OCI-LY3 (cell line): Measurements from ENCODE around the gene GATA2.

Source experiments
- H2AFZ ChIP-seq: fragments of 200-600, 300-600 bp; shearing (Covaris generic); 2 replicates; pipeline ENCODE4 v1.6.0; 2014; ENCODE audit warnings: antibody characterized with exemption, low read depth, low read length
- H3K27ac ChIP-seq: fragments of 200-600, 300-600 bp; sonication (generic); 2 replicates; pipeline ENCODE4 v1.5.1; 2014; ENCODE audit warnings: mild to moderate bottlenecking, low read length, moderate library complexity, mixed read lengths
- H3K27me3 ChIP-seq: fragments of 200-600, 300-600 bp; sonication (generic); 2 replicates; pipeline ENCODE4 v1.6.1; 2014; ENCODE audit warnings: low read depth, low read length, mixed read lengths
- H3K36me3 ChIP-seq: fragments of 200-600, 300-600 bp; sonication (generic); replicated peaks from 2 replicates; pipeline ENCODE3; 2014; ENCODE audit warnings: low read depth, low read length, mixed read lengths
- H3K4me1 ChIP-seq: fragments of 300-600, 200-600 bp; sonication (generic); 2 replicates; pipeline ENCODE4 v1.6.1; 2014; ENCODE audit warnings: low read length, mixed read lengths
- H3K4me2 ChIP-seq: fragments of 200-600, 300-600 bp; sonication (generic); 2 replicates; pipeline ENCODE4 v1.6.1; 2014; ENCODE audit warnings: low read length, mixed read lengths
- H3K4me3 ChIP-seq: fragments of 300-600, 200-600 bp; sonication (generic); 2 replicates; pipeline ENCODE4 v1.5.1; 2014; ENCODE audit warnings: antibody characterized with exemption, mild to moderate bottlenecking, low read length, moderate library complexity
- H3K79me2 ChIP-seq: fragments of 300-600, 200-600 bp; shearing (Covaris generic); 2 replicates; pipeline ENCODE4 v1.6.1; 2014; ENCODE audit warnings: mild to moderate bottlenecking, low read length, mixed read lengths
- H3K9ac ChIP-seq: fragments of 300-600, 200-600 bp; shearing (Covaris generic); 2 replicates; pipeline ENCODE4 v1.6.0; 2014; ENCODE audit warnings: mild to moderate bottlenecking, low read length, moderate library complexity
- H3K9me3 ChIP-seq: fragments of 200-600, 300-600 bp; shearing (Covaris generic); 2 replicates; pipeline ENCODE4 v1.6.1; 2014; ENCODE audit warnings: low read length, mixed read lengths; ENCODE audit not compliant: insufficient read depth
- H4K20me1 ChIP-seq: fragments of 200-600, 300-600 bp; sonication (generic); 2 replicates; pipeline ENCODE4 v1.6.1; 2016; ENCODE audit warnings: low read length, mixed read lengths; ENCODE audit not compliant: insufficient read depth
- CTCF ChIP-seq: fragments of 200-600, 300-600 bp; sonication (generic); IDR thresholded peaks from 2 replicates; pipeline ENCODE4 v1.5.1; 2014; ENCODE audit warnings: antibody characterized with exemption, low read length, low read depth
- EZH2phosphoT487 ChIP-seq: fragments of 200-600 bp; shearing (Covaris generic); IDR thresholded peaks from 2 replicates; pipeline ENCODE4 v1.6.1; 2018; ENCODE audit warnings: antibody characterized with exemption, mixed run types, low read depth

Gene GATA2

DNA sequence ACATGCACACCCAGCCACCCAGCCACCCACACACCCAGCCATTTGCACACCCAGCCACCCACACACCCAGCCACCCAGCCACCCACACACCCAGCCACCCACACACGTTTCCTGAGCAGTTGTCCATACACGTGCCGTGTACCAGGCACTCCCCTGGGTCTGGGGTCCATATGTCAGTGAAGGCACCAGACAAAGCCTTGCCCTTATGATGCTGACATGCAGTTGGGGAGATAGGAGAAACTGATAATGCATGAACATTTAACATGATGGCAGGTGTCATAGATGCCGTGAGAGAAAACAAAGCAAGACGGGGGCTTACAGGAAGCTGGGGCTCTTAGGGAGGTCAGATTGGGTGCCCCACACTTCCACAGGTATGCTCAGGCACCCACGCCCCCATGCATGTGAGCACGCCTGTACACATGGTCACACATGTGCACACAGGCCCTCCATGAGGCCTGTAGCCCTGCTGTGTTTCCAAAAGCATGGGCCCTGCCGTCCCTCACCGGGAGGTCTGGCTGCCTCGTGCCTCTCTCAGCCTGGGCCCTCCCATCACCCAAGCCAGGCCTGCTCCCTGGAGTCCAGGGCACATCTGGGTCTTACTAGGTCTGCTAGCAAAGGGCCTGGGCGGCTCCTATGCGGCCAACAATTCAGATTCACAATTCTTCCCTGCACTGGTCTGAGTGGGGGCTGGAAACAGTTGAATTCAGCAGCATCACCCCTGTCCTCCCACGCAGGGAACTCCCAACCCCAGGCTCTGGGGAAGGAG is 22.7 kb downstream of the GATA2 start:
- H3K9me3 ChIP-seq = no peaks in the 10 kb centered on the region
- H4K20me1 ChIP-seq = no peaks in the 10 kb centered on the region
- H3K27ac ChIP-seq = no peak overlapping the region
- H3K79me2 ChIP-seq = no peaks in the 10 kb centered on the region
- no peak overlapping the region for H2AFZ ChIP-seq
- no peak overlapping the region for H3K4me3 ChIP-seq
- no peaks in the 10 kb centered on the region for H3K4me1 ChIP-seq
- no peak for TF ChIP-seq EZH2phosphoT487
- TF ChIP-seq CTCF = no peak
- peaks cover 30% of the 10 kb centered on the region for H3K27me3 ChIP-seq
- H3K36me3 ChIP-seq = no peaks in the 10 kb centered on the region
- H3K4me2 ChIP-seq = no peak overlapping the region
- H3K9ac ChIP-seq = no peak overlapping the region

- Histone ChIP-seq H3K27ac (no peak overlapping the region), H3K4me2 (no peak overlapping the region), H3K4me1 (no peaks in the 10 kb centered on the region), H3K4me3 (no peak overlapping the region), H3K27me3 (peaks cover 33% of the 10 kb centered on the region), H3K9me3 (no peaks in the 10 kb centered on the region), H3K36me3 (no peaks in the 10 kb centered on the region), H4K20me1 (no peaks in the 10 kb centered on the region), H3K9ac (no peak overlapping the region), H3K79me2 (no peaks in the 10 kb centered on the region), H2AFZ (no peak overlapping the region)
- TF ChIP-seq EZH2phosphoT487 = no peak
- TF ChIP-seq CTCF = no peak
Observed at GRCh38 chr3:128469556-128469955, 23.4 kb downstream of the GATA2 start.

DNA sequence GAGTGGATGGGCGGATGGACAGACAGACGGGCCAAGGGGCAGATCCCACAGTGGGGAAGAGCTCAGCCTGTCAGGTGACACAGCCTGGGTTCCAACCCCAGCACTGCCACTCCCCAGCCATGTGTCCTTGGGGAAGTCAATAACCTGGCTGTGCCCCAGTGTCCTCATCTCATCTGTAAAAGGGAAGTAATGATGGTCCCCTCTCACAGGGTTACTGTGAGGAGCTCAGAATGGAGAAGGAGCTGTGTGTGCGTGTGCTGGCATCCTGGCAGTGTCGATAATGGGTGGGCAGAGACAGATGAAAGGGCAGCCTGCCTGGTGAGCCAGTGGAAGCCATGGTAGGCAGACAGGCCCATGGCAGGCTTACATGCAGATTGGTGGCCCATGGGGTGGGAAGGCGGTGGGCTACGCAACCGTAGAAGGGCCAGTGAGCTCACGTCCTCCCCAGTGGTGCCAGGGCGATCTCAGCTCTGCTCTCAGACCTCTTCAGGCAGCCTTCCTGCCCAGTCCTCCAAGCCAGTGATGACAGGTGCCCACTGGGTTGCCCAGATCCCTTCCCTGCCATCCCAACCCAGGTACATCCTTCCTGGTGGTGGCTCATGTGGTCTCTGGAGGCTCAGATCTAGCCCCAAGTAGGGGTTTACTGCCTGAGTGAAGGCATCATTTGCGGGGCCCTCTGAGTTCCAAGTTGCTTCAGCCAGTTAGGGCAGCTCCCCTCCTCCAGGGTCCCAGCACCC is 24.0 kb downstream of the GATA2 start:
- no peaks in the 10 kb centered on the region for H3K79me2 ChIP-seq
- H3K4me3 ChIP-seq = no peak overlapping the region
- no peaks in the 10 kb centered on the region for H3K36me3 ChIP-seq
- H3K27ac ChIP-seq = no peak overlapping the region
- H3K9me3 ChIP-seq = no peaks in the 10 kb centered on the region
- H3K27me3 ChIP-seq = peaks cover 27% of the 10 kb centered on the region
- no peak overlapping the region for H3K9ac ChIP-seq
- no peaks in the 10 kb centered on the region for H3K4me1 ChIP-seq
- H4K20me1 ChIP-seq = no peaks in the 10 kb centered on the region
- no peak overlapping the region for H3K4me2 ChIP-seq
- H2AFZ ChIP-seq = no peak overlapping the region
- no peak for TF ChIP-seq EZH2phosphoT487
- no peak for TF ChIP-seq CTCF

GRCh38 chr3:128468285-128468790 is 24.7 kb downstream of the GATA2 start:
- no peak overlapping the region for H3K9ac ChIP-seq
- no peaks in the 10 kb centered on the region for H4K20me1 ChIP-seq
- no peak overlapping the region for H2AFZ ChIP-seq
- no peaks in the 10 kb centered on the region for H3K9me3 ChIP-seq
- TF ChIP-seq CTCF (no peak), EZH2phosphoT487 (no peak)
- peaks cover 23% of the 10 kb centered on the region for H3K27me3 ChIP-seq
- H3K36me3 ChIP-seq = no peaks in the 10 kb centered on the region
- H3K4me2 ChIP-seq = no peak overlapping the region
- H3K27ac ChIP-seq = no peak overlapping the region
- no peaks in the 10 kb centered on the region for H3K4me1 ChIP-seq
- H3K79me2 ChIP-seq = no peaks in the 10 kb centered on the region
- H3K4me3 ChIP-seq = no peak overlapping the region
